ENCODE results near the gene KCNT2. TPM values are rescaled to one million over a fixed set of nuclear protein-coding genes. Genes with fewer than 3 reads are reported as not detected.

KCNT2 gene
- total RNA-seq, 6 donors from 2014 or later, result 2.7 to 9.9 (median 5.9) TPM

GRCh38 chr1:196545222-196545621 lies 63.0 kb downstream of the KCNT2 start:
- Histone ChIP-seq H3K36me3 (no peaks in the 10 kb centered on the region), H3K9me3 (no peaks in the 10 kb centered on the region), H3K27me3 (no peaks in the 10 kb centered on the region), H3K27ac (no peak overlapping the region), H3K4me3 (no peak overlapping the region), H3K4me1 (no peaks in the 10 kb centered on the region)
- WGBS, 2 donors, result 85 to 98% methylated on average over 1 of the region's 1 CpG
- no peak for DNase-seq
- ATAC-seq (ENCODE audit: low FRiP score in 2 of 2), result no peak
- TF ChIP-seq POLR2AphosphoS5 (IDR thresholded peaks at IDR 0.05) (no peak), POLR2A (IDR thresholded peaks at IDR 0.05) (no peak), EP300 (IDR thresholded peaks at IDR 0.05) (no peak)
- TF ChIP-seq, protein P1, sequence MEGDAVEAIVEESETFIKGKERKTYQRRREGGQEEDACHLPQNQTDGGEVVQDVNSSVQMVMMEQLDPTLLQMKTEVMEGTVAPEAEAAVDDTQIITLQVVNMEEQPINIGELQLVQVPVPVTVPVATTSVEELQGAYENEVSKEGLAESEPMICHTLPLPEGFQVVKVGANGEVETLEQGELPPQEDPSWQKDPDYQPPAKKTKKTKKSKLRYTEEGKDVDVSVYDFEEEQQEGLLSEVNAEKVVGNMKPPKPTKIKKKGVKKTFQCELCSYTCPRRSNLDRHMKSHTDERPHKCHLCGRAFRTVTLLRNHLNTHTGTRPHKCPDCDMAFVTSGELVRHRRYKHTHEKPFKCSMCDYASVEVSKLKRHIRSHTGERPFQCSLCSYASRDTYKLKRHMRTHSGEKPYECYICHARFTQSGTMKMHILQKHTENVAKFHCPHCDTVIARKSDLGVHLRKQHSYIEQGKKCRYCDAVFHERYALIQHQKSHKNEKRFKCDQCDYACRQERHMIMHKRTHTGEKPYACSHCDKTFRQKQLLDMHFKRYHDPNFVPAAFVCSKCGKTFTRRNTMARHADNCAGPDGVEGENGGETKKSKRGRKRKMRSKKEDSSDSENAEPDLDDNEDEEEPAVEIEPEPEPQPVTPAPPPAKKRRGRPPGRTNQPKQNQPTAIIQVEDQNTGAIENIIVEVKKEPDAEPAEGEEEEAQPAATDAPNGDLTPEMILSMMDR (IDR thresholded peaks at IDR 0.05), result no peak

GRCh38 chr1:196544617-196545016 lies 63.6 kb downstream of the KCNT2 start:
- no peaks in the 10 kb centered on the region for H3K27me3 ChIP-seq
- TF ChIP-seq, protein P1 (IDR thresholded peaks at IDR 0.05), result no peak
- TF ChIP-seq EP300 (IDR thresholded peaks at IDR 0.05), result no peak
- DNase-seq (no peak), ATAC-seq (ENCODE audit: low FRiP score in 2 of 2) (no peak)
- WGBS, 2 donors, result 63 to 75% methylated on average over 1 of the region's 1 CpG
- H3K27ac ChIP-seq, result no peak overlapping the region
- no peaks in the 10 kb centered on the region for H3K9me3 ChIP-seq
- no peak overlapping the region for H3K4me3 ChIP-seq
- H3K4me1 ChIP-seq, result no peaks in the 10 kb centered on the region
- H3K36me3 ChIP-seq, result no peaks in the 10 kb centered on the region

DNA sequence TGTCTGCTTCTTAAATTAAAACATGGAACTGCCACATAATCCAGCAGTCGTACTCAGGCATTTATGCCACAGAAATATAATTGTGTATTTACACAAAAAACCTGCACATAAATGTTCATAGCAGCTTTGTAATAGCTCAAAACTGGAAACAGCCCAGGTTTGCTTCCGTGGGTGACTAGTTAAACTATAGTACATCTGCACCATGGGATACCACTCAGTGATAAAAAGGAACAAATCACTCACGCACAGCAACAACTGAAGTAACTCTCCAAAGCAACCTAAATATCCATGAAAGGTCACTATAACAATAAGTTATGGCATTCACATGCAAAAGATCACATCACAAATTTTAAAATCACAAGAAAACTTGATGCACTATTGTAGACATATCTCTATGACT lies 64.4 kb downstream of the KCNT2 start:
- Histone ChIP-seq H3K36me3 (no peaks in the 10 kb centered on the region), H3K27me3 (no peaks in the 10 kb centered on the region), H3K27ac (no peak overlapping the region), H3K9me3 (no peaks in the 10 kb centered on the region), H3K4me3 (no peak overlapping the region), H3K4me1 (no peaks in the 10 kb centered on the region)
- TF ChIP-seq, protein P1 (IDR thresholded peaks at IDR 0.05), result no peak
- TF ChIP-seq EP300 (IDR thresholded peaks at IDR 0.05) (no peak), POLR2AphosphoS5 (IDR thresholded peaks at IDR 0.05) (no peak), POLR2A (IDR thresholded peaks at IDR 0.05) (no peak)
- WGBS, 2 donors, result 80 to 82% methylated on average over 3 of the region's 3 CpGs
- DNase-seq (no peak), ATAC-seq (ENCODE audit: low FRiP score in 2 of 2) (no peak)

GRCh38 chr1:196538473-196538872 lies 69.8 kb downstream of the KCNT2 start:
- TF ChIP-seq EP300 (IDR thresholded peaks at IDR 0.05) (no peak), POLR2A (IDR thresholded peaks at IDR 0.05) (no peak), POLR2AphosphoS5 (IDR thresholded peaks at IDR 0.05) (no peak)
- TF ChIP-seq, protein P1 (IDR thresholded peaks at IDR 0.05), result no peak

GRCh38 chr1:196535727-196536126 lies 72.5 kb downstream of the KCNT2 start:
- no peak for DNase-seq
- TF ChIP-seq POLR2A (IDR thresholded peaks at IDR 0.05), result no peak
- TF ChIP-seq, protein P1 (IDR thresholded peaks at IDR 0.05), result no peak
- no peak for TF ChIP-seq POLR2AphosphoS5 (IDR thresholded peaks at IDR 0.05)
- no peak for TF ChIP-seq EP300 (IDR thresholded peaks at IDR 0.05)
- Histone ChIP-seq H3K4me1 (no peaks in the 10 kb centered on the region), H3K4me3 (no peak overlapping the region), H3K9me3 (peaks cover 0 to 7% (median 2%) of the 10 kb centered on the region in 4 donors), H3K27me3 (no peaks in the 10 kb centered on the region), H3K36me3 (no peaks in the 10 kb centered on the region), H3K27ac (no peak overlapping the region)
- WGBS, 2 donors, result 54 to 63% methylated on average over 3 of the region's 3 CpGs
- no peak for ATAC-seq (ENCODE audit: low FRiP score in 2 of 2)

More at GRCh38 chr1:196538473-196538872, 69.8 kb downstream of the KCNT2 start:
- DNase-seq, result peak in 1 of 2 donors; percentile 37
- Histone ChIP-seq H3K4me1 (no peaks in the 10 kb centered on the region), H3K4me3 (no peak overlapping the region), H3K27ac (no peak overlapping the region), H3K36me3 (no peaks in the 10 kb centered on the region), H3K9me3 (peaks cover 0 to 7% (median 2%) of the 10 kb centered on the region in 4 donors), H3K27me3 (no peaks in the 10 kb centered on the region)
- peak in 1 of 2 donors; percentile 43 for ATAC-seq (ENCODE audit: low FRiP score in 2 of 2)
- 71 to 82% methylated on average over 4 of the region's 4 CpGs for WGBS, 2 donors
